ENCODE results near the gene NDUFS2. TPM values are rescaled to one million over a fixed set of nuclear protein-coding genes. Genes with fewer than 3 reads are reported as not detected.

NDUFS2 gene
- total RNA-seq, 1 experiment from 2014 or later: 94.9 TPM

- H3K27me3 ChIP-seq (ENCODE audit: control insufficient read depth, insufficient read depth, low read length): peaks cover 22% of the 10 kb centered on the region
- ChIA-PET POLR2A (interaction anchor here (0.6 kb wide), 1 partner anchor 9 kb away, joined by 6 read pairs; no protein-coding TSS in a partner anchor), CTCF (no interaction called here)
- no TSS peak for BruUV-seq (replicated peaks)
- in situ Hi-C loops (cut with HindIII; ENCODE audit: low pct_unique_long_range_greater_than_20kb, low sequenced_read_pairs): no loop called here
- H3K9me3 ChIP-seq (ENCODE audit: control insufficient read depth, insufficient read depth, low read depth, low read length): no peaks in the 10 kb centered on the region; the same call in 1 of the 2 replicates
- H3K27ac ChIP-seq (ENCODE audit: low read length): no peak within 1 kb of the TSS
- no peaks in the 10 kb centered on the region; the same call in 1 of the 2 replicates for H3K4me1 ChIP-seq (ENCODE audit: control insufficient read depth, insufficient read depth, low read length)
- DNase-seq (ENCODE audit: low read depth, low spot score) (no peak), ATAC-seq (peak; percentile 93)
- intact Hi-C loops (cut with micrococcal nuclease; ENCODE audit: unreplicated experiment): no loop called here
- no peaks in the 10 kb centered on the region for H3K36me3 ChIP-seq (ENCODE audit: control insufficient read depth, insufficient read depth, low read length)
- peak within 1 kb of the TSS; percentile 45 to 57 for H3K4me3 ChIP-seq (ENCODE audit: low read depth in 2 of 2, low read length in 2 of 2)
- no peak for TF ChIP-seq TCF7L2 (IDR thresholded peaks at IDR 0.05; ENCODE audit: low read depth, low read length)
- no peak for TF ChIP-seq REST (IDR thresholded peaks at IDR 0.05; ENCODE audit: insufficient read depth in 1 of 2, low read depth in 2 of 2, low read length in 1 of 2)
- no peak for TF ChIP-seq CTCF (IDR thresholded peaks at IDR 0.05)
Measured at GRCh38 chr1:161258439-161259344, 56.5 kb downstream of the NDUFS2 start, which contains the start of gene PCP4L1. Gene PCP4L1, plus strand, starts transcription at chr1:161258745. Its CDS starts 230 bp downstream, at chr1:161258975.

GRCh38 chr1:161259345-161259702, 57.2 kb downstream of the NDUFS2 start:
- intact Hi-C loops (cut with micrococcal nuclease; ENCODE audit: unreplicated experiment): no loop called here
- BruUV-seq (replicated peaks): no TSS peak
- H3K27ac ChIP-seq (ENCODE audit: low read length): no peak overlapping the region
- ChIA-PET POLR2A (no interaction called here), CTCF (no interaction called here)
- DNase-seq (ENCODE audit: low read depth, low spot score) (no peak), ATAC-seq (peak; percentile 35; the same call in 1 of the 2 replicates)
- peaks cover 22% of the 10 kb centered on the region for H3K27me3 ChIP-seq (ENCODE audit: control insufficient read depth, insufficient read depth, low read length)
- in situ Hi-C loops (cut with HindIII; ENCODE audit: low pct_unique_long_range_greater_than_20kb, low sequenced_read_pairs): no loop called here
- H3K4me3 ChIP-seq (ENCODE audit: low read depth in 2 of 2, low read length in 2 of 2): peak overlapping the region in 1 of 2 experiments; percentile 57; a peak in 2 of 4 replicates
- H3K4me1 ChIP-seq (ENCODE audit: control insufficient read depth, insufficient read depth, low read length): no peaks in the 10 kb centered on the region; the same call in 1 of the 2 replicates
- no peaks in the 10 kb centered on the region; the same call in 1 of the 2 replicates for H3K9me3 ChIP-seq (ENCODE audit: control insufficient read depth, insufficient read depth, low read depth, low read length)
- H3K36me3 ChIP-seq (ENCODE audit: control insufficient read depth, insufficient read depth, low read length): no peaks in the 10 kb centered on the region
- TF ChIP-seq TCF7L2 (IDR thresholded peaks at IDR 0.05; ENCODE audit: low read depth, low read length): no peak
- TF ChIP-seq CTCF (IDR thresholded peaks at IDR 0.05): no peak
